ENCODE measurements around the gene KIRREL3.

KIRREL3 gene

DNA sequence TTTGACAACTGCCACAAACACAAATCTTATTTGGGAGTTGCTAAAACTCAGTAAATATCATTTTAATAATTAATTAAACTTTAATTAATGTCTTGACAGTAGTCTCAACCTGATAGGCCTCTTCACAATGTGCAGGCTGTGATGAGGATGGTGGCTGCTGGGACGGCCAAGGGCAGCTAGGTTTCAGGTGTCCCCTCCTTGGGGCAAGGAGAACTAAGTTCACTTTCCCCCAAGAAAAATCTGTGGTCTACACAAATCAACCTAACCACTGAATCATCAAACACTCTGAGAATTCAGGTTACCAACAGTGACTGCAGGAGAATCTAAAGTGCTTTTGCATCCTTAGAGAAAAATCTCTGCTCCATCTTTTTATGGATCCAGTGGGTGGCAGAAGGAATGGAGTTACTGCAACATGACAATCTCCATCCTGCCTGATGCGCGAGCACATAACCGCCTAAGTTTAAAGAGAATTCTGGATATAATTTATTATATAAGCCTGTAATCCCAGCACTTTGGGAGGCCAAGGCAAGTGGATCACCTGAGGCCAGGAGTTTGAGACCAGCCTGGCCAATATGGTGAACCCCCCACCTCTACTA is 289.7 kb downstream of the KIRREL3 start:
- DNase-seq (ENCODE audit: low read depth in 2 of 2) = no peak

- no peak for DNase-seq (ENCODE audit: low read depth in 2 of 2)
These were observed 293.1 kb downstream of the KIRREL3 start for GRCh38 chr11:126707498-126707897.

- DNase-seq (ENCODE audit: low read depth in 2 of 2) = no peak
These were observed 296.5 kb downstream of the KIRREL3 start for GRCh38 chr11:126704096-126704495.

GRCh38 chr11:126703662-126704061 is 296.9 kb downstream of the KIRREL3 start:
- DNase-seq (ENCODE audit: low read depth in 2 of 2) = no peak

DNA sequence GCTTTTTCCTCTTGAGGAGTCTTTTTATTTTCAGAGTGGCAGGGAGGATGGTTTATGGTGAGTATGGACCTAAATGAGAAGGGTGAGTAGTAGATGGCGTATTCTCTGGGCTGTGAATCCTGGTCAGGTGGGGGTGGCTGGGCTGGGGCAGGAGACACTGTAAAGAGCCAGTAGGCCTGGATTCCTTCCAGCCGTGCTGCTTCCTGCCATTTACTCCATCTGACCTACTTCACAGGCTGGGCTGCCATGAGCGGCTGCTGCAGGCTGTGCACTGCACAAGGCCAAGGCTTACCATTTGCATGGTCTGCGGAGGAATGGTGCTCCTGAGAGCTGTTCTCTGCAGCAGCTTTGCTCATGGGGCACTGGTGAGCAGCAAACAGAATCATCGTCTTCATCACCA is 297.6 kb downstream of the KIRREL3 start:
- DNase-seq (ENCODE audit: low read depth in 2 of 2) = no peak

DNA sequence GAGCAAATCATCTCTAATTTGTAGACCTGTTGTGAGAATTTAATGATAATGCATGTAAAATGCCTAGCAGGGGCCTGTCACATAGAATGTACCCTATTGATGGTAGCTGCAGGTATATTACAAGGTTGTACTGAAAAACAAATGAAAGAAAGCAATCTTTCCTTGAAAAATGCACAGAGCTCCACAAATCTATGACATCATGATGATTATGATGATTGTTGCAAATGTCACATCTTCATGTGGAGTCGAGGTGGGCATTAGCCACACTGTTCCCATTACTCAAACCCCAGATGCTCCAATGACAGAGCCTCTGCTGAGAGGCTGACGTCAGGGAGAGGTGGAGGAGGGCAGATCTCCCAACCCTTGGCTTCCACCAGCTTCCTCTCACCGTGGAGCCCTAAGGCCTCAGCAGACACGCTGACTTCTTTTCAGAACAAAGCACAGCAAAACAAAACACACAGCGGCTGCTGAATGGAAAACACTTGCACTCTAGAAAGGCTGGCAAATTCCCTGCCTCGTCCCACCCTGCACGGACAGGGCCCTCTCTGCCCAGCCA is 298.3 kb downstream of the KIRREL3 start:
- no peak for DNase-seq (ENCODE audit: low read depth in 2 of 2)

GRCh38 chr11:126701520-126701897 is 299.1 kb downstream of the KIRREL3 start:
- DNase-seq (ENCODE audit: low read depth in 2 of 2) = no peak

GRCh38 chr11:126700768-126701519 is 299.6 kb downstream of the KIRREL3 start:
- no peak for DNase-seq (ENCODE audit: low read depth in 2 of 2)

GRCh38 chr11:126698576-126698975 is 302.0 kb downstream of the KIRREL3 start:
- no peak for DNase-seq (ENCODE audit: low read depth in 2 of 2)

GRCh38 chr11:126697936-126698335 is 302.6 kb downstream of the KIRREL3 start:
- DNase-seq (ENCODE audit: low read depth in 2 of 2) = no peak

DNA sequence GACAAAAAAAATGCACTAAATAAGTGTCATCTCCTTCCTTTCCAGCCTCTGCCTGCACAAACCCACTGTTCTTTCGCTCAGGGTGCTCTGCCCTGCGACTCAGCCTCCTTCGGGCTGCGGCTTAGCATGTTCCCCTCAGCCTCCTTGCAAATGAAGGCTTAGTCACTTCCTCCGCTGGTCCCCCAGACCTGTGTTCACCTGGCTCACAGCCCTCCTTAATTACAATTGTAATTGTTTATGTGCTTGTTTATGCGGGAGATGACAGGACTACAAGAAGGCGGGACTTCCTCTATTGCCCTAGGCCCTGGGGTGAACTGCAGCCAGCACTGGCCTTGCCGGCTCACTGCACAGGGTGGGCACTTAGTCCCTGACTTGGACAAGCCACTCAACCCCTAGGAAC is 303.6 kb downstream of the KIRREL3 start:
- DNase-seq (ENCODE audit: low read depth in 2 of 2) = no peak

DNA sequence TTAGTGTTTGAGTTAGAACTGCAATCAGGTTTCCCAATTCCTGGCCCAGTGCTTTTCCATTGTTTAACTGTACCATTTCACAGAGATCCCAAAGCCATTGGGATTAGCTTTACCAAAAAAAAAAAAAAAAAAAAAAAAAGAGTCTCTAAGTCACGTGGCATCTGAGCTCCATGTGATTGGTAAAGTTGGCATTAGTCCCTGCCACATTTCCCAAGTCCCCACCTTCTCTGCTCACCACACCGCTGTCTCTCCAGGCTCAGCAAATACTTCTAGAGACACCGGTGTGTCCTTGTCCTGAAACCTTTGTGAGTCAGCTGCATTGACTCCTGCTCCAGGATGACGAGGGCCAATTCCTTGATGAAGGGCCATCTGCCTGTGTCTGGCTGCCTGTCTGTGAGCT is 305.3 kb downstream of the KIRREL3 start:
- no peak for DNase-seq (ENCODE audit: low read depth in 2 of 2)

- DNase-seq (ENCODE audit: low read depth in 2 of 2) = no peak
These were observed 306.4 kb downstream of the KIRREL3 start for GRCh38 chr11:126694065-126694625.

DNA sequence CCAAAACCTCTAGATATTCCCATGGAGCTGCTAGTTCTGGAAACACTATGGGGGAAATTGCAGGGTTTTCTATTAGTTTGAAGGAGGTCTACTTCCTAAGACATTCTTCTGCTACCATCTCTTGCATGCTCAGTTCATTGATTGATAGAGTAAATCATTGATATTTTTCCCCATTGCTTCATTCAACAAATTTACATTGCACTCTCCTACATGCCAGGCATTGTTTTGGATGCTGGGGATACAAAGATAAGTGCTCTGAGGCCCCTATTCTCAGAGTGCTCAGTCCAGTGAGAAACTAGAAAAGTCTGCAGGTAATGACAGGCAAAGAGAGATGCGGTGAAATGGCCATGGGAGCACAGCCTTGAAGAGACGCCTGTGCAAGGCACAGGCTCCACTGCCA is 313.1 kb downstream of the KIRREL3 start:
- no peak for DNase-seq (ENCODE audit: low read depth in 2 of 2)

- DNase-seq (ENCODE audit: low read depth in 2 of 2) = no peak
These were observed 313.6 kb downstream of the KIRREL3 start for GRCh38 chr11:126686938-126687337.

DNA sequence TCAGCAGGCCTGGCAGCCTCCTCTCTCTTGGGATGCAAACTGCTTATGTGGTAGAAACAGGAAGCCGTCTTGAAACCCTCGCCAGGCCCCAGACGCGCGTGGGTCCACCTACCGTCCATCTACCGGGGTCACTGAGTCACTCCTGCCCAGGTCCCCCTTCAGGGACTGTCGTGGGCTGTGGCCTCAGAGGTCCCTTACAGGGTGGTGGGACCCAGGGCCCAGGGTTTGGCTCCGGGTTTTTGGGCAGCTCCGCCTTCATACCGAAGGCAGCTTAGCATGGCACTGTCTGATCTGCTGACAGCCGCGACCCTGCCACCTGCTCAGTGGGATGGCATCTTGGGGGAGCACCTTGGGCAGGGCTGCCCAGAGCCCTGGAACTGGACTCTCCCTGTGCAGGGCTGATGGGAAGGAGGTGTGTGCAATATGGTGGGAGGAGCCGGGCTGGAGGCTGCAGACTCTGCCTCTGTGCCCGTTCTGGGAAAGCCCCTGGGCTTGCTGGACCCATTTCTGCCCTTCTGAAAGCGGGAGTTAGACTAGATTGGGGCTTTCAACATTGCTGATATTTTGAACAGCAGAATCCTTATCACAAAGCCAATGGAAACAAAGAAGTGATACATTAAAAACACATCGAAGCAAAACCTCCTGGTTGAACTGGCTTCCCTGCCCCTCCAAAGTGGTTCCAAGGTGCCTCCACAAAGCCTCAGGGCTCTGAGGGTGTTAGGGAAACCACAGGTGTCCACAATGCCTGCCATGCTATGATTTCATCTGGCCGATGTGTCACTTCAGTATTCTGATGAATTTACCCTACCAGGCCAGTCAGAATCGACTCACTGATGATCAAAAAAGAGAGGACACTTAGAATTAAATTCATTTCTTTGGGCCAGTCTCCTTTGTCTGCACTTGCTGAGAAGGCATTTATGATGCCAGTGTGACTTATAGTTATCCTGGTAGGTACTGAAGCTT is 316.5 kb downstream of the KIRREL3 start:
- DNase-seq (ENCODE audit: low read depth in 2 of 2) = no peak

DNA sequence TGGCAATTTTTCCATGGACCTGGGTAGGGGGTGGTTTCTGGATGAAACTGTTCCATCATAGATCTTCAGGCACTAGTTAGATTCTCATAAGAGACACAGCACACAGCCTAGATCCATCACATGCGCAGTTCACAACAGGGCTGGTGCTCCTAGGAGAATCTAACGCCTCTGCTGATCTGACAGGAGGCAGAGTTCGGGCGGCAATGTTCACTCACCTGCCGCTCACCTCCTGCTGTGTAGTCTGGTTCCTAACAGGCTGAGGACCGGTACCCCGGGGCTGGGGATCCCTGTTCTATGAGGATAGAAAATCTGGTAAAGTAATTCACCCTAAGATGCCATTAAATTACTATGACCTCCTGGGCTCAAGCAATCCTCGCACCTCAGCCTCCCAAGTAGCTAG is 318.0 kb downstream of the KIRREL3 start:
- no peak for DNase-seq (ENCODE audit: low read depth in 2 of 2)

- no peak for DNase-seq (ENCODE audit: low read depth in 2 of 2)
These were observed 319.9 kb downstream of the KIRREL3 start for GRCh38 chr11:126680700-126681099.

GRCh38 chr11:126680131-126680530 is 320.4 kb downstream of the KIRREL3 start:
- DNase-seq (ENCODE audit: low read depth in 2 of 2) = no peak

GRCh38 chr11:126679033-126679432 is 321.5 kb downstream of the KIRREL3 start:
- DNase-seq (ENCODE audit: low read depth in 2 of 2) = no peak

- DNase-seq (ENCODE audit: low read depth in 2 of 2) = no peak
These were observed 324.0 kb downstream of the KIRREL3 start for GRCh38 chr11:126676536-126676935.

GRCh38 chr11:126673319-126673718 is 327.3 kb downstream of the KIRREL3 start:
- DNase-seq (ENCODE audit: low read depth in 2 of 2) = no peak
